Measurements from ENCODE around the gene CIP2A. TPM values are rescaled to one million over a fixed set of nuclear protein-coding genes. Genes with fewer than 3 reads are reported as not detected.
A peak's percentile ranks its signal among the peaks of the same experiment; 100 is the strongest.

Gene CIP2A
- total and polyA plus RNA-seq, 2 of the 4 experiments (the other 2 are of a cell fraction), result 8.5 to 27.8 TPM

DNA sequence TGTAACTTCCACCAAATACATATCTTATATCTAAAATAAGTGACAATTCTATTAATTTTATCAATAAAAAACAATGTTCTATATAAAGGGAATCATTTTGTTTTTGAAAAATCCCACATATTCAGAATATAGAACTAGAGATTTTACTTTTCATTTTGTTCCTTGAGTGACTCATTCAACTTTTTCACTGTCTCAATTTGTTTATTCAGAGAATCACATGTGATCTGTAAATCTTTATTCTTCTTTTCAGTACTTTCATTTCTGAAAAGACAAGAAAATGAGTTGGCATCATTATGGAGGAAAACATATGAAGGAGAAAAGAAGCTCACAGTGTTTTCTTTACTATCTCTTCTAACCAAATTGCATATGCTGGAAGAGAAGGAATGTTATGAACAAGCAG is 35.0 kb downstream of the CIP2A start:
- H4K91ac ChIP-seq (ENCODE audit: insufficient read depth, low read depth, low read length), result no peak overlapping the region
- no peak overlapping the region for H4K8ac ChIP-seq (ENCODE audit: low read depth in 2 of 2, low read length in 2 of 2)
- no TSS peak for BruUV-seq (replicated peaks)
- H3K9me3 ChIP-seq (ENCODE audit: control insufficient read depth, insufficient read depth, low read length), result no peaks in the 10 kb centered on the region
- no peak overlapping the region for H2AK5ac ChIP-seq (ENCODE audit: low read depth, low read length)
- ATAC-seq (ENCODE audit: low read depth), result no peak
- no peak overlapping the region for H2BK20ac ChIP-seq (ENCODE audit: low read depth, low read length)
- H3K56ac ChIP-seq (ENCODE audit: extremely low read depth, insufficient read depth, low read length), result no peak overlapping the region
- no peak overlapping the region for H2AK9ac ChIP-seq (replicated peaks; ENCODE audit: low read depth, low read length, poor library complexity)
- intact Hi-C loops (cut with micrococcal nuclease), result loop anchor here (5.0 to 10.0 kb wide), 4 partner anchors 389 to 1317 kb away; no protein-coding TSS in a partner anchor
- peak; percentile 12 for DNase-seq
- no peak overlapping the region for H2AFZ ChIP-seq (replicated peaks; ENCODE audit: low read length, poor library complexity)
- H3K4me2 ChIP-seq (ENCODE audit: low read depth, low read length), result peak overlapping the region; percentile 5; the same call in 1 of the 2 replicates
- H2BK5ac ChIP-seq (ENCODE audit: low read depth, low read length, poor library complexity, severe bottlenecking), result no peak overlapping the region
- no peak overlapping the region for H3K23ac ChIP-seq (ENCODE audit: low read depth, low read length)
- no peaks in the 10 kb centered on the region; a peak in 1 of 4 replicates for H3K79me1 ChIP-seq (ENCODE audit: low read depth in 1 of 2, low read length in 2 of 2)
- no peaks in the 10 kb centered on the region for H3K9me1 ChIP-seq (ENCODE audit: insufficient read depth, low read length)
- no peak overlapping the region for H3K18ac ChIP-seq (ENCODE audit: low read depth, low read length)
- H4K5ac ChIP-seq (ENCODE audit: low read depth, low read length), result no peak overlapping the region
- CTCF ChIA-PET, result interaction anchor here (1.6 kb wide), 1 partner anchor 67 kb away, joined by 7 read pairs; no protein-coding TSS in a partner anchor
- POLR2A ChIA-PET (ENCODE audit: unreplicated experiment), result no interaction called here
- H3K27me3 ChIP-seq (ENCODE audit: control insufficient read depth, insufficient read depth, low read length), result no peaks in the 10 kb centered on the region
- TF ChIP-seq CHD1 (IDR thresholded peaks at IDR 0.05; ENCODE audit: low read depth, low read length) (no peak), CEBPB (IDR thresholded peaks at IDR 0.05; ENCODE audit: low read depth, low read length) (no peak), MAFK (IDR thresholded peaks at IDR 0.05; ENCODE audit: low read depth, low read length) (no peak), ELK1 (IDR thresholded peaks at IDR 0.05; ENCODE audit: borderline replicate concordance, low read depth, low read length) (no peak), MAZ (IDR thresholded peaks at IDR 0.05; ENCODE audit: borderline replicate concordance, low read depth, low read length) (no peak), POLR2A (IDR thresholded peaks at IDR 0.05; ENCODE audit: low read depth, low read length) (no peak), RCOR1 (IDR thresholded peaks at IDR 0.05; ENCODE audit: insufficient replicate concordance, low read length) (no peak), MXI1 (IDR thresholded peaks at IDR 0.05; ENCODE audit: borderline replicate concordance, low read depth, low read length) (no peak), SMC3 (IDR thresholded peaks at IDR 0.05; ENCODE audit: low read depth, low read length) (no peak), NFE2L2 (IDR thresholded peaks at IDR 0.05; ENCODE audit: low read depth, low read length) (no peak), RFX5 (IDR thresholded peaks at IDR 0.05; ENCODE audit: low read depth, low read length) (no peak), FOS (IDR thresholded peaks at IDR 0.05; ENCODE audit: low read depth, low read length) (no peak), BHLHE40 (IDR thresholded peaks at IDR 0.05; ENCODE audit: low read depth, low read length) (no peak), RAD21 (IDR thresholded peaks at IDR 0.05; ENCODE audit: low read length) (no peak)
- TF ChIP-seq, protein P1, sequence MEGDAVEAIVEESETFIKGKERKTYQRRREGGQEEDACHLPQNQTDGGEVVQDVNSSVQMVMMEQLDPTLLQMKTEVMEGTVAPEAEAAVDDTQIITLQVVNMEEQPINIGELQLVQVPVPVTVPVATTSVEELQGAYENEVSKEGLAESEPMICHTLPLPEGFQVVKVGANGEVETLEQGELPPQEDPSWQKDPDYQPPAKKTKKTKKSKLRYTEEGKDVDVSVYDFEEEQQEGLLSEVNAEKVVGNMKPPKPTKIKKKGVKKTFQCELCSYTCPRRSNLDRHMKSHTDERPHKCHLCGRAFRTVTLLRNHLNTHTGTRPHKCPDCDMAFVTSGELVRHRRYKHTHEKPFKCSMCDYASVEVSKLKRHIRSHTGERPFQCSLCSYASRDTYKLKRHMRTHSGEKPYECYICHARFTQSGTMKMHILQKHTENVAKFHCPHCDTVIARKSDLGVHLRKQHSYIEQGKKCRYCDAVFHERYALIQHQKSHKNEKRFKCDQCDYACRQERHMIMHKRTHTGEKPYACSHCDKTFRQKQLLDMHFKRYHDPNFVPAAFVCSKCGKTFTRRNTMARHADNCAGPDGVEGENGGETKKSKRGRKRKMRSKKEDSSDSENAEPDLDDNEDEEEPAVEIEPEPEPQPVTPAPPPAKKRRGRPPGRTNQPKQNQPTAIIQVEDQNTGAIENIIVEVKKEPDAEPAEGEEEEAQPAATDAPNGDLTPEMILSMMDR (conservative IDR thresholded peaks at IDR 0.05; ENCODE audit: low read depth, low read length), result no peak
- TF ChIP-seq, protein P2, sequence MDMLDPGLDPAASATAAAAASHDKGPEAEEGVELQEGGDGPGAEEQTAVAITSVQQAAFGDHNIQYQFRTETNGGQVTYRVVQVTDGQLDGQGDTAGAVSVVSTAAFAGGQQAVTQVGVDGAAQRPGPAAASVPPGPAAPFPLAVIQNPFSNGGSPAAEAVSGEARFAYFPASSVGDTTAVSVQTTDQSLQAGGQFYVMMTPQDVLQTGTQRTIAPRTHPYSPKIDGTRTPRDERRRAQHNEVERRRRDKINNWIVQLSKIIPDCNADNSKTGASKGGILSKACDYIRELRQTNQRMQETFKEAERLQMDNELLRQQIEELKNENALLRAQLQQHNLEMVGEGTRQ (IDR thresholded peaks at IDR 0.05; ENCODE audit: low read depth, low read length), result no peak
- H3K4me1 ChIP-seq (ENCODE audit: control insufficient read depth, insufficient read depth, low read length), result peaks cover 4% of the 10 kb centered on the region; the same call in 1 of the 2 replicates
- no peak overlapping the region for H2BK15ac ChIP-seq (ENCODE audit: low read depth, low read length)
- H2BK120ac ChIP-seq (ENCODE audit: low read depth, low read length), result no peak overlapping the region
- no peak overlapping the region for H3K27ac ChIP-seq (ENCODE audit: insufficient read depth, low read length)
- no peak overlapping the region for H3K14ac ChIP-seq (replicated peaks; ENCODE audit: low read depth, low read length)
- no peak overlapping the region for H3K9ac ChIP-seq (ENCODE audit: low read depth, low read length)
- in situ Hi-C loops (cut with MboI; ENCODE audit: low sequenced_read_pairs), result loop anchor here (5.0 to 10.0 kb wide), 2 partner anchors 62 to 1319 kb away; no protein-coding TSS in a partner anchor
- H3K4me3 ChIP-seq (ENCODE audit: insufficient read depth, low read depth, low read length), result no peak overlapping the region
- H4K20me1 ChIP-seq (ENCODE audit: insufficient read depth, low read length), result no peaks in the 10 kb centered on the region
- dilution Hi-C loops (cut with HindIII; ENCODE audit: low sequenced_read_pairs, unreplicated experiment), result no loop called here
- no peak overlapping the region for H3K4ac ChIP-seq (ENCODE audit: low read depth, low read length)
- H3K36me3 ChIP-seq (ENCODE audit: control insufficient read depth, insufficient read depth, low read length), result no peaks in the 10 kb centered on the region; the same call in 1 of the 2 replicates
